K562 (cell line): ENCODE results near the gene OLR1. TPM values are rescaled to one million over a fixed set of nuclear protein-coding genes. Genes with fewer than 3 reads are reported as not detected.

ENCODE experiments used
- ATAC-seq: fragments of 200-7000 bp; cut with Tn5 transposase; 3 replicates; pipeline ENCODE4 v1.9.1; 2020; ENCODE audit warnings: moderate library complexity
- BruUV-seq: library from RNA; stranded (reverse); fragments of 400-500 nt; replicated peaks from 2 replicates; lab custom pipeline; 2021; lab: Mats Ljungman, UMichigan
- CTCF ChIA-PET: fragments of 300-600 bp; formaldehyde crosslinking; extraction: SDS; loops from one replicate; lab custom pipeline; 2021; ENCODE audit warnings: low intra/inter-chr PET ratio; lab: Yijun Ruan, JAX
- POLR2A ChIA-PET: fragments of 300-600, 350-650 bp; sonication (Branson Sonifier 250); formaldehyde crosslinking; extraction: SDS; loops from one replicate; lab custom pipeline; 2021; ENCODE audit warnings: antibody characterized with exemption, inconsistent platforms; lab: Yijun Ruan, JAX
- DNase-seq, 4 experiments: peaks; one replicate each; pipeline versions ENCODE4 v3.0.0 to v3.0.0-alpha.2; 2011 to 2018; ENCODE audit warnings: low spot score in 3 of 4, mixed read lengths in 3 of 4; ENCODE audit errors: extremely low read depth in 1 of 4
- FAIRE-seq: peaks from 2 replicates; lab custom pipeline; 2011; peaks lifted over from hg19 to GRCh38; lab: Jason Lieb, UNC
- H2AFZ ChIP-seq: 2 replicates; pipeline ENCODE4 v1.6.0; 2011; ENCODE audit warnings: low read depth, low read length, control low read depth, inconsistent platforms
- H3K27ac ChIP-seq: fragments of 200-600 bp; 3 replicates; pipeline ENCODE4 v1.8.0; 2011; ENCODE audit warnings: low read depth, mild to moderate bottlenecking, control low read depth, inconsistent platforms, low read length, moderate library complexity, mixed read lengths; ENCODE audit errors: extremely low read depth
- H3K27me3 ChIP-seq, 2 experiments: fragments of 300-600 bp in 1 of 2; 2 replicates in 1 of 2; 3 replicates in 1 of 2; pipeline versions ENCODE4 v1.6.0 to v1.8.0; 2011; ENCODE audit warnings: inconsistent platforms in 2 of 2, low read length in 2 of 2, mild to moderate bottlenecking in 1 of 2, mixed read lengths in 1 of 2, moderate library complexity in 1 of 2; ENCODE audit not compliant: control insufficient read depth in 2 of 2, insufficient read depth in 2 of 2
- H3K36me3 ChIP-seq: fragments of 300-600 bp; 3 replicates; pipeline ENCODE4 v1.8.0; 2011; ENCODE audit warnings: mild to moderate bottlenecking, low read length, inconsistent platforms; ENCODE audit not compliant: control insufficient read depth, insufficient read depth
- H3K4me1 ChIP-seq, 2 experiments: fragments of 200-600 bp in 1 of 2; replicated peaks in 1 of 2; 2 replicates in 1 of 2; 3 replicates in 1 of 2; pipeline versions ENCODE4 v1.5.1 to v1.8.0; 2011; ENCODE audit warnings: inconsistent platforms in 2 of 2, low read length in 2 of 2, mild to moderate bottlenecking in 1 of 2, mixed read lengths in 1 of 2, moderate library complexity in 1 of 2; ENCODE audit not compliant: control insufficient read depth in 2 of 2, insufficient read depth in 2 of 2
- H3K4me2 ChIP-seq: 2 replicates; pipeline ENCODE4 v1.6.1; 2011; ENCODE audit warnings: low read length, control low read depth, inconsistent platforms, mixed read lengths; ENCODE audit not compliant: insufficient read depth
- H3K4me3 ChIP-seq: fragments of 200-600 bp; sonication (generic), shearing (Covaris generic); 2 replicates; pipeline ENCODE4 v1.5.1; 2016; ENCODE audit warnings: control low read depth, inconsistent platforms
- H3K79me2 ChIP-seq: fragments of 200-600 bp; 3 replicates; pipeline ENCODE4 v1.8.0; 2011; ENCODE audit warnings: low read length, inconsistent platforms; ENCODE audit not compliant: control insufficient read depth, insufficient read depth
- H3K9ac ChIP-seq, 2 experiments: 2 replicates each; pipeline versions ENCODE4 v1.6.0 to v1.6.1; 2011; ENCODE audit warnings: low read depth in 2 of 2, low read length in 2 of 2, control low read depth in 1 of 2, inconsistent platforms in 1 of 2, mild to moderate bottlenecking in 1 of 2, mixed read lengths in 1 of 2; ENCODE audit not compliant: insufficient read depth in 1 of 2
- H3K9me1 ChIP-seq: one replicate; pipeline ENCODE4 v1.6.0; 2011; ENCODE audit warnings: inconsistent platforms, mild to moderate bottlenecking, low read length, moderate library complexity; ENCODE audit not compliant: control insufficient read depth, insufficient read depth
- H3K9me3 ChIP-seq: replicated peaks from 2 replicates; pipeline ENCODE4 v1.5.1; 2011; ENCODE audit warnings: low read depth, low read length, inconsistent platforms; ENCODE audit not compliant: control insufficient read depth, insufficient read depth
- H4K20me1 ChIP-seq: replicated peaks from 2 replicates; pipeline ENCODE4 v1.6.1; 2011; ENCODE audit warnings: low read length, inconsistent platforms, mixed read lengths; ENCODE audit not compliant: control insufficient read depth, insufficient read depth
- TCF7 ChIP-seq: sonication (generic); IDR thresholded peaks from 2 replicates; pipeline ENCODE4 v1.6.1; 2016; ENCODE audit warnings: antibody characterized with exemption, borderline replicate concordance
- WGBS: fragments of 100-300 bp; shearing (Covaris generic); methylation state at CpG from one replicate; pipeline ENCODE4 v1.1.6; 2016; ENCODE audit warnings: low coverage, mixed read lengths; ENCODE audit not compliant: insufficient coverage; ENCODE audit errors: missing lambda C conversion rate; 5-methylcytosine and 5-hydroxymethylcytosine counted together
- in situ Hi-C: fragments of 300-500 bp; cut with MboI; formaldehyde crosslinking; loops from 4 replicates; pipeline ENCODE4 v1.15.0; 2018; ENCODE audit warnings: inconsistent platforms, mixed read lengths
- intact Hi-C: fragments of 100-400 bp; cut with micrococcal nuclease; formaldehyde crosslinking; loops from 2 replicates; pipeline ENCODE4 v1.14.2; 2022
- polyA plus RNA-seq, 8 experiments: library from polyadenylated mRNA; depleted of rRNA in 4 of 8; stranded (reverse) in 5 of 8; unstranded in 3 of 8; fragments of >200 nt; fragmentation: Nextera tagmentation in 2 of 8; fragmentation: Illumina TruSeq in 1 of 8; extraction: Ambion mirVana in 2 of 8; extraction: Trizol in 1 of 8; gene quantifications; 2 replicates each; pipeline versions ENCODE4 v1.2.1 to v1.2.3, GENCODE V29; 2011 to 2014; ENCODE audit warnings: inconsistent platforms in 1 of 8, missing spikeins in 1 of 8
- total RNA-seq, 7 experiments: library from RNA; depleted of rRNA in 6 of 7; stranded (reverse); fragments of >200 nt in 6 of 7; fragmentation: Illumina TruSeq in 2 of 7; extraction: Trizol in 2 of 7; gene quantifications; 2 replicates each; pipeline versions ENCODE4 v1.2.1 to v1.2.3, GENCODE V29; 2011 to 2021; ENCODE audit warnings: low replicate concordance in 1 of 7
- TF ChIP-seq, protein P1 (sequence below), 2 experiments: IDR thresholded peaks in 1 of 2; conservative IDR thresholded peaks in 1 of 2; 2 replicates each; pipeline ENCODE4 v1.6.1; 2016; ENCODE audit warnings: low read depth in 2 of 2, mild to moderate bottlenecking in 1 of 2, missing compliant biosample characterization in 1 of 2, missing genetic modification characterization in 1 of 2, moderate library complexity in 1 of 2

The OLR1 gene
- total and polyA plus RNA-seq, 9 of the 15 experiments (the other 6 are each of a cell fraction or from before 2014, with no cell fraction given) = not detected

DNA sequence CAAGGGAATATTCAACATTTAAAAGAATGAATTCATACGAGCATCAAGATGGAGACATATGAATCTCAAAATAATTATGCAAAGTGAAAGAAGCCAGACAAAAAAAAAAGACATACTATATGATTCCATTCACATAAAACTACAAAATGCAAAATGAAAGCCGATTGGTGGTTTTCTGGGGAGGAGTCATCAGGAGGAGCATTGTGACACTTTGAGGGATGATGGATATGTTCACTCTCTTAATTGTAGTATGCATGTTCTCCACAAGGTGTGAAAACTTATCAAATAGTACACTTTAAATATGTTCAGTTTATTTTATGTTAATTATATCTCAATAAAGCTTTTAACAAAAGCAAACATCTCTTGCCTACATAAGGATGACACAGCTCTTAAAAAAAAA, 13.5 kb downstream of the OLR1 start:
- ATAC-seq = no peak
- H4K20me1 ChIP-seq = no peaks in the 10 kb centered on the region
- intact Hi-C loops = no loop called here
- H3K27ac ChIP-seq = no peak overlapping the region
- TF ChIP-seq, protein P1, sequence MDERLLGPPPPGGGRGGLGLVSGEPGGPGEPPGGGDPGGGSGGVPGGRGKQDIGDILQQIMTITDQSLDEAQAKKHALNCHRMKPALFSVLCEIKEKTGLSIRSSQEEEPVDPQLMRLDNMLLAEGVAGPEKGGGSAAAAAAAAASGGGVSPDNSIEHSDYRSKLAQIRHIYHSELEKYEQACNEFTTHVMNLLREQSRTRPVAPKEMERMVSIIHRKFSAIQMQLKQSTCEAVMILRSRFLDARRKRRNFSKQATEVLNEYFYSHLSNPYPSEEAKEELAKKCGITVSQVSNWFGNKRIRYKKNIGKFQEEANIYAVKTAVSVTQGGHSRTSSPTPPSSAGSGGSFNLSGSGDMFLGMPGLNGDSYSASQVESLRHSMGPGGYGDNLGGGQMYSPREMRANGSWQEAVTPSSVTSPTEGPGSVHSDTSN (CRISPR knock-in tag; IDR thresholded peaks at IDR 0.05; ENCODE audit: low read depth) = no peak
- TF ChIP-seq, protein P1 (tag; conservative IDR thresholded peaks at IDR 0.05; ENCODE audit: low read depth) = 0 out of 2 replicates have a peak, but pooled peaks have one; percentile 12
- TF ChIP-seq TCF7 = no peak
- TF ChIP-seq, all 486 proteins: peak for 1
- Histone ChIP-seq H2AFZ (no peak overlapping the region), H3K27me3 (peaks cover 0 to 10% of the 10 kb centered on the region in 2 experiments; a peak in 2 of 5 replicates), H3K9me3 (no peaks in the 10 kb centered on the region), H3K9ac (no peak overlapping the region), H3K4me2 (no peak overlapping the region), H3K36me3 (no peaks in the 10 kb centered on the region), H3K79me2 (no peaks in the 10 kb centered on the region), H3K9me1 (no peaks in the 10 kb centered on the region), H3K4me1 (peaks cover 0 to 8% of the 10 kb centered on the region in 2 experiments; a peak in 2 of 5 replicates), H3K4me3 (no peak overlapping the region)
- FAIRE-seq (no peak), DNase-seq (no peak)
- 7% methylated on average over 2 of the region's 2 CpGs for WGBS
- POLR2A ChIA-PET = interaction anchor here (0.7 kb wide), 1 partner anchor 33 kb away, joined by 3 read pairs; no protein-coding TSS in a partner anchor
- no TSS peak for BruUV-seq
- in situ Hi-C loops = no loop called here
- CTCF ChIA-PET = no interaction called here
